Right hindlimb (tissue), 1 donor: ENCODE measurements around the gene FBXO9.

Experiments
- DNase-seq: peaks from one replicate; pipeline ENCODE4 v3.0.0-alpha.2; 2018

Gene FBXO9

GRCh38 chr6:53065266-53066076, at the start of gene FBXO9:
FBXO9 (plus strand) TSS chr6:53065404; CDS start chr6:53065790, 386 bp downstream.
- DNase-seq, result peak; percentile 89

- DNase-seq, result no peak
Observed at GRCh38 chr6:53015486-53015885, 49.7 kb upstream of the FBXO9 start.

GRCh38 chr6:53018446-53018845, 46.8 kb upstream of the FBXO9 start:
- DNase-seq, result no peak

- no peak for DNase-seq
Observed at GRCh38 chr6:53020005-53020744, 45.0 kb upstream of the FBXO9 start.

GRCh38 chr6:53023323-53023722, 41.9 kb upstream of the FBXO9 start:
- DNase-seq, result no peak

GRCh38 chr6:53026526-53026925, 38.7 kb upstream of the FBXO9 start:
- no peak for DNase-seq

GRCh38 chr6:53027131-53027718, 38.0 kb upstream of the FBXO9 start:
- DNase-seq, result no peak

- DNase-seq, result no peak
Observed at GRCh38 chr6:53028467-53028866, 36.7 kb upstream of the FBXO9 start.

- DNase-seq, result no peak
Observed at GRCh38 chr6:53029257-53029656, 35.9 kb upstream of the FBXO9 start.

GRCh38 chr6:53029761-53030160, 35.4 kb upstream of the FBXO9 start:
- DNase-seq, result no peak

GRCh38 chr6:53031281-53031680, 33.9 kb upstream of the FBXO9 start:
- DNase-seq, result no peak

- peak; percentile 53 for DNase-seq
Observed at GRCh38 chr6:53032849-53033248, 32.4 kb upstream of the FBXO9 start.

- DNase-seq, result peak; percentile 72
Observed at GRCh38 chr6:53033764-53034163, 31.4 kb upstream of the FBXO9 start.

- no peak for DNase-seq
Observed at GRCh38 chr6:53035549-53036213, 29.5 kb upstream of the FBXO9 start.

GRCh38 chr6:53038141-53038540, 27.1 kb upstream of the FBXO9 start:
- no peak for DNase-seq

- DNase-seq, result no peak
Observed at GRCh38 chr6:53038596-53038995, 26.6 kb upstream of the FBXO9 start.

GRCh38 chr6:53041356-53041755, 23.8 kb upstream of the FBXO9 start:
- DNase-seq, result no peak

GRCh38 chr6:53042112-53042511, 23.1 kb upstream of the FBXO9 start:
- DNase-seq, result no peak

- no peak for DNase-seq
Observed at GRCh38 chr6:53043581-53043980, 21.6 kb upstream of the FBXO9 start.

GRCh38 chr6:53044071-53044470, 21.1 kb upstream of the FBXO9 start:
- no peak for DNase-seq

- no peak for DNase-seq
Observed at GRCh38 chr6:53044572-53044971, 20.6 kb upstream of the FBXO9 start.

GRCh38 chr6:53045891-53046673, 19.1 kb upstream of the FBXO9 start:
- DNase-seq, result no peak
